IPS DF 6.9 (cell line): ENCODE results near the gene NAA10.

Experiments
- DNase-seq: peaks from one replicate; pipeline ENCODE4 v3.0.0-alpha.2; 2013; ENCODE audit warnings: low read depth, low spot score
- H3K27ac ChIP-seq: one replicate; pipeline ENCODE4 v1.5.1; 2013; ENCODE audit warnings: low read length, control low read depth
- H3K27me3 ChIP-seq: 2 replicates; pipeline ENCODE4 v1.6.1; 2013; ENCODE audit warnings: mild to moderate bottlenecking, low read length; ENCODE audit not compliant: control insufficient read depth, insufficient read depth
- H3K36me3 ChIP-seq: 2 replicates; pipeline ENCODE4 v1.6.1; 2013; ENCODE audit warnings: low read length; ENCODE audit not compliant: control insufficient read depth, insufficient read depth
- H3K4me1 ChIP-seq: 2 replicates; pipeline ENCODE4 v1.6.1; 2013; ENCODE audit warnings: low read length; ENCODE audit not compliant: control insufficient read depth, insufficient read depth
- H3K4me3 ChIP-seq: 2 replicates; pipeline ENCODE4 v1.5.1; 2013; ENCODE audit warnings: mild to moderate bottlenecking, low read length
- H3K9me3 ChIP-seq: 2 replicates; pipeline ENCODE4 v1.6.1; 2013; ENCODE audit warnings: low read length, inconsistent platforms; ENCODE audit not compliant: control insufficient read depth, insufficient read depth
- WGBS: extraction: QIAGEN DNeasy Blood & Tissue Kit; methylation state at CpG from one replicate; pipeline ENCODE4 v1.1.7; 2013; ENCODE audit warnings: mixed read lengths, missing lambda C conversion rate; ENCODE audit not compliant: insufficient read length, insufficient coverage; 5-methylcytosine and 5-hydroxymethylcytosine counted together

The NAA10 gene

DNA sequence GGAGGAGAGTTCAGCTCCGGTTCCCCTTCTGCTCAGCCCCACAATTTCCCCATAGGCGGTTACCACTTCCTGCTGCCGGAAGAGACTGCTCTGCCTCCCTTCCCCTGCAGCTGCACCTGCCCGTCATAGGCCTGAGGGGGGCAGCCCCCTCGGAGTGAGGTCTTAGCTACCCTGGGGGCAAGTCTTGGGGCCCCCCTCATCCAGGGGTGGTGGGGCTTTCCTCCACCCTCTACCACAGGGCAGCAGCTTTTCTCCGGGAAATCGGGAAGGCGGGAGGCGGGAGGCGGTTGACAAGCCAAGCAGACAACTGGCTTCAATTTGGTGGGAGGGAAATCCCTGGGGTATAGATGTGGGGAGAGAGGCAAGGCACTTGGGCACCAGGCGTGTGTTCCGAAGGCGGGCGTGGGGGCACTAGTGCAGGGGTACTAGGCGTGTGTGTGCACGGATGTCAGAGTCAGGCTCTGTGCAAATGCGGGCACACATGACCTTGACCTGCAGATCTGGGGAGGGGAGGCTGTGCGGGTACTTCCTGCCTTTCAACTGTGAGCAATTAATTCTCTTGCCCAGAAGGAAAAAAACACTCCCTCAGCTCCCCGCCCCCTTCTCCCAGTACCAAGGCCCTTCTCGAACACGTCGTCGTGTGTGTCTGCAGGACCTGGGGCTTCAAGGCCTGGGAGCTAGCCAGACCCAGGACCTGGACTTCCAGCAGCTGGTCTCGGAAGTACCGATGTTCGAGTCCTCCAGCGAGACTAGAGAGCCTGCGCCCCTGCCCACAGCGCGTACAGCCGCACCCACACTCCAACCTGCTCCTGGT is 7.8 kb downstream of the NAA10 start:
- Histone ChIP-seq H3K4me3 (peak overlapping the region; percentile 68; the same call in 1 of the 2 replicates), H3K36me3 (peaks cover 14% of the 10 kb centered on the region), H3K27me3 (no peaks in the 10 kb centered on the region), H3K27ac (no peak overlapping the region), H3K4me1 (0 out of 2 replicates have a peak, but pooled peaks cover 1% of the 10 kb centered on the region), H3K9me3 (no peaks in the 10 kb centered on the region)
- no peak for DNase-seq
- no CpG with 5 or more reads among the region's 31 CpGs for WGBS

DNA sequence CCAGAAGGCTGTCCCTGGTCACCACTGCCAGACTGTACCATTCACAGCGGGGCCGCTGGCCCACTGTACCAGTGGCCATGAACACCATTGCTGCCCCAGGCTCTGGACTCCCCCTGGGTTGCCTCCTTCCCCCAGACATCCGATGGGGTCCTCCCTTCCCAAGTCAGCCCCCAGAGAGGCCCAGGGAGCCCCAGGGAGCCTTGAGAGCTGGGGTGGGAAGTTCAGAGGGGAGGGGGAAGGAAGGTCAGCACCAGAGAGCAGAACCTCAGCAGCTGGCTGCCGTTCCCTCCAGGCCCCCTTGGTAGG is 8.3 kb downstream of the NAA10 start:
- no CpG with 5 or more reads among the region's 4 CpGs for WGBS
- peak overlapping the region; percentile 48; the same call in 1 of the 2 replicates for H3K4me3 ChIP-seq

DNA sequence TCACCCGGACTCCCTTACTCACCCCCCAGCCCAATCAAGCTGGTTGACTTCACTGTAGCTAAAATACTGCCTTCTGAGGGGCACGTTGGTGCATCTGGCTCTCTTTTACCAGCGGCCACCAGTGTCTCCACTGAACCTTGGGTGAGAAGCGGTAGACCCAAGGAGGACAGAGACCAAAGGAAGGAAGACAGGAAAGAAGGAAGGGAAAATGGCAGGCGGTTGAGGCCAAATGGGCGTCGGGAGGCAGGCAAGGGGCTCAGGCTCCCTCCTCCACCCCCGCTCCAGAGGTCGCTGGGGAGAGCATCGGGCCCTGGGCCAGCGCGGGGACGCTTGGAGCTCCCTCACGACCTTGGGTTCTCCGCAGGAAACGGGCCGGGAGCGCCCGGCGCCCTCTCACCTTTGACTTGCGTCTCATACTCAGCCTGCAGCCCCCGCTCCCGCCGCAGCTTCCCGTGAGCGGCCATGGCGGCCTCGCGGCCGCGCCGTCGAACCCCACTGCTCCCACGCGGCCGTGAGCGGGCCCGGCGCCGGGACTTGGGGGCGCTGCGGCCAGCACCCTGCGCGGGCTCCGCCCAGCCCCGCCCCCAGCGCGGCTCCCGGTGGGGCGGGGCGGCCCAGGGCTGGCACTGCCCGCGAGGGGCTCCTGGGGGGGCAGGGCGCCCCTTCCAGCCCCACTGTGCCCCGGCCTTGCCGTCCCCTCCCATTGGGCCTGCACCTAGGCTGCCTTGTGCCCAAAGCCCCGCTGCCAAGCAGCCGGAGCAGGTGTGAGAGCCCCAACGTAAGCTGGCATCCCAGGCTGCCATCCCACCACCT is 8.9 kb downstream of the NAA10 start, which contains the start of gene ARHGAP4:
ARHGAP4 (minus strand) TSS at position 526 of the 813 bp plus-strand sequence; CDS start at position 464, 62 bp downstream.
- H3K36me3 ChIP-seq: peaks cover 6% of the 10 kb centered on the region
- H3K4me1 ChIP-seq: 0 out of 2 replicates have a peak, but pooled peaks cover 1% of the 10 kb centered on the region
- no peaks in the 10 kb centered on the region for H3K27me3 ChIP-seq
- WGBS: no CpG with 5 or more reads among the region's 59 CpGs
- H3K27ac ChIP-seq: no peak within 1 kb of the TSS
- no peak for DNase-seq
- H3K4me3 ChIP-seq: peak within 1 kb of the TSS; percentile 48; the same call in 1 of the 2 replicates
- H3K9me3 ChIP-seq: no peaks in the 10 kb centered on the region

More for the DNA sequence above, 8.3 kb downstream of the NAA10 start:
- Histone ChIP-seq H3K27ac (no peak overlapping the region), H3K9me3 (no peaks in the 10 kb centered on the region), H3K4me1 (0 out of 2 replicates have a peak, but pooled peaks cover 1% of the 10 kb centered on the region), H3K27me3 (no peaks in the 10 kb centered on the region), H3K36me3 (peaks cover 12% of the 10 kb centered on the region)
- no peak for DNase-seq

DNA sequence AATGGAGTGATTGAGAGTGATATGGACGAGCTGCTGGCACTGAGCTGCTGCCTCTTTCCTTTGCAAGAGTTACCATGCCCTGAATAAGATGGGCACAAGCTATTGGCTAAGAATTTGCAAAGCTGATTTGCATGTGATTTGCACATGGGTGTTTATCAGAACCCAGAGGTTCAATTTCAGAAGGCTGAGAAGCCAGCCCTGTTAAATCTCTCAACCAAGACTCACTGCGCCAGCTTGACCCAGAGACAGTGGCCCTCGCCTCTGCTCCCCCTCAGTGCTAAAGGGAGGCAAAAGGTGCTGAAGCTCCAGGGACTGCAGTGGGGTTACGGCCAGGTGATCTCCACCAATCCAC is 9.5 kb downstream of the NAA10 start:
- no CpG with 5 or more reads among the region's 4 CpGs for WGBS
- no peak for DNase-seq
- peak overlapping the region; percentile 48; the same call in 1 of the 2 replicates for H3K4me3 ChIP-seq
- no peak overlapping the region for H3K27ac ChIP-seq
- H3K36me3 ChIP-seq: peaks cover 6% of the 10 kb centered on the region
- 0 out of 2 replicates have a peak, but pooled peaks cover 1% of the 10 kb centered on the region for H3K4me1 ChIP-seq
- H3K9me3 ChIP-seq: no peaks in the 10 kb centered on the region
- no peaks in the 10 kb centered on the region for H3K27me3 ChIP-seq

DNA sequence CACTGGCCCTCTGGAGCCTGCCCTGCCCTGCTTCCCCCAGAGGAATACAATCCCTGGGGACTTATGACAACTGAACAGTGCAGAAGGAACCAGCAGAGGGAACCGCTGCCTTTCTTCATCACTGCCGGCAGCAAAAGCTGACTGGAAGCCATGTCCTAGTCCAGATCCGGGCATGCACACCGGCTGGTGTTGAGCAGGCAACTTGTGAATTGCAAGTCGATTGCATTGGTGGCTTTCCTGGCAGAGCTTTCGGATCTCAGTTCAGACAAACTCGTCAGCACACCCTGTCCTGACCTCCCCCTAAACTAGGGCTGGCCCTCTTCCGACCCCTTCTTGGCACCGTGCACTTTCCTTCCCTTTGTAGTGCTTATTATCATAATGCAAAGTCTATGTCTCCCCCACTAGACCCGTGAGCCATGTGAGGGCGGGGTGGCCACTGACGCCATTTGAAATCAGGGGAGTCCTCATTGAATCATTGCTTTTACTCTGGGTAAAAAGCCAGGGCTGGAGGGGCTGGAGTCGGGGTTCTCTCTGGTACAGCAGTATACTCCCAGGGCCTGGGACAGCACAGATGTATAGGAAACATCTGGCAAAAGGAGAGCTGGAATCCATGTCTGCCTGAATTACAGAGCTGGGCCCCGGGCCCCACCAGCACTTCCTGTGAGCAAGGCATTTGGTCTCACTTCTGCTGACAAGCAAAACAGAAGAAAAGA is 10.5 kb downstream of the NAA10 start:
- no CpG with 5 or more reads among the region's 14 CpGs for WGBS
- H3K4me1 ChIP-seq: 0 out of 2 replicates have a peak, but pooled peaks cover 1% of the 10 kb centered on the region
- peaks cover 2% of the 10 kb centered on the region; the same call in 1 of the 2 replicates for H3K36me3 ChIP-seq
- H3K27ac ChIP-seq: no peak overlapping the region
- H3K4me3 ChIP-seq: no peak overlapping the region
- no peak for DNase-seq
- no peaks in the 10 kb centered on the region for H3K27me3 ChIP-seq
- H3K9me3 ChIP-seq: no peaks in the 10 kb centered on the region

DNA sequence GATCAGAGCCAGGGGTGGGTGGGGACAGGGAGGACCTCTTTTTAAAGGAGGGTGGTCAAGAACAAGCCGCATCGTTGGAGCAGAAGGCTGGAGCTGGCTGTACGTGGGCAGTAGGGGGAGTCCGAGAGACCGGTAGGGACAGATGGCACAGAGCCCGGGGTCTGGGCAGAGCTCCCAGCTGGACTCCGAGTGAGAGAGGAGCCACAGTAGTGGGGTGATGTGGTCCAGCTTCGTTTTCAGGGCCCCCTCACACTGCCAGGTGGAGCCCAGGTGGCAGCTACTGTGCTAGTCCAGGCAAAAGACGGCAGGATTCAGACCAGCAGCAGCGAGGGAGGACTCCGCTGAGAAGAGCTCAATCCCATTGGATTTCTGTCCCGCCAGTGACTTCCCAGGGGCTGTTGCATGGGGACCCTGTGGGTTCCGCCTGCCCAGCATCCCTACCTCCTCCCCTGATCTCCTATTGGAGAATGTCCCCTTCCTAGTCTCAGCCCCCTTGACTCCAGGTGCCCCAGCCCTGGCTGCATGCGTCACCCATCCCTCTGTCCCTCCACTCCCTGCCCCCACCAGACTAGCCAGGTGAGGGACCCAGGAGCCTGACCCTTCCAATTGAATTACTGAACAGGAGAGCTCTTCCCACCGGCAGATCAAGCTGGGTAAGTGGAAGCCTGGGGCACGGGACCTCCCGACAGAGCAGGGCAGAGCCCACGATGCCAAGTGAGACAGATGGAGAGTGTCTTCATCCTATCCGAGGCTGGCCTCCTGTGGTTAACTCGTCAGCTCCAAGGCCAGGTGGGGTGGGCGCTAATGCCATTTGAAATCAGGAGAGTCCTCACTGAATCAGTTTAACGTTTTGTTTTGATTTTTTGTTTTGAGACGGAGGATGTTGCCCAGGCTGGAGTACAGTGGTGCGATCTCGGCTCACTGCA is 11.6 kb downstream of the NAA10 start:
- DNase-seq: no peak
- no CpG with 5 or more reads among the region's 25 CpGs for WGBS
- Histone ChIP-seq H3K36me3 (peaks cover 2% of the 10 kb centered on the region; the same call in 1 of the 2 replicates), H3K4me3 (no peak overlapping the region), H3K27ac (no peak overlapping the region), H3K4me1 (0 out of 2 replicates have a peak, but pooled peaks cover 1% of the 10 kb centered on the region), H3K27me3 (no peaks in the 10 kb centered on the region), H3K9me3 (no peaks in the 10 kb centered on the region)

DNA sequence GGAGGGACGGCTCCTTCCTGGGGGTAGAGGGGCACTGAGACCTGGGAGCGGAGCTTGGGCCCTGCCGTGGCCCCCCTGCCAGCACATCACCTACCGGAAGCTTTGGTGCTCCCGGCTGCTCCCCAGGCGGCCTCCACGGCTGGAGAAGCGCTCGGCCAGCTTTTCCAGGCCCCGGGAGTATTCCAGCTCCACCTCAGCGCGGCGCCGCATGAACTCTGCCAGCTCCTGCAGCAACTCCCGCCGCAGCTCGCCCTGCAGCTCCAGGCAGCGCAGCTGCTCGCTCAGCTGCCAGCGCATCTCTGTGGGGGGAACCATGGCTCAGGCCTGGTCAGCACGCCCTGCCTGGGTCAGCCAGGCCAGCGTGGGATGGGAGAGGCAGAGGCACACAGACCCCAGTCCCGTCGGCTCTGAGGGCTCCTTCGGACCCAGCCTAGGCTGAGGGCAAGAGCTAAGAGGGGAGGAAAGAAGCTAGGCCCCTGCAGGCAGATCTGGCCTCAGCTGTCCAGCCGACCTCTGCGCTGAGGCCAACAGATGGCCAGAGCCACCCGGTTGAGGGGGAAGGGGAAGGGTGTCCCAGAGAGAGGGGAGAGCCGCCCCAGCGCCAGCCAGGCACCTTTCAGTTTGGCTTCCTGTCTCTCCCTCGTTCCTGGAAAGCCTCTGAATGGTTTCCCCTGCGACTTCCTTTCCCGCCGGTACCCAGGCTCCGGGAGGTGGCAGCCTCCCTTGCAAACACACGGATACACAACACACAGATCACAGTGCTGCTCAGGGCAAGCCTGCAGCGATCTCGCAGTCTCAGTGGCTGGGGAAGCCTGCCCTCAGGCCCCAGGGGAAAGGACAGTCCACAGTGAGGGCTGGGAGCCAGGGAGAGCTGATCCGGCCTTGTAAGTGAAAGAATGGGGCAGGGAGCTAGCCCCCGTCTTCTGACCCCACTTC is 13.1 kb downstream of the NAA10 start:
- Histone ChIP-seq H3K4me1 (peaks cover 1% of the 10 kb centered on the region; the same call in 1 of the 2 replicates), H3K36me3 (peaks cover 2% of the 10 kb centered on the region; the same call in 1 of the 2 replicates), H3K9me3 (no peaks in the 10 kb centered on the region), H3K4me3 (no peak overlapping the region), H3K27ac (no peak overlapping the region), H3K27me3 (no peaks in the 10 kb centered on the region)
- WGBS: no CpG with 5 or more reads among the region's 40 CpGs
- DNase-seq: no peak

DNA sequence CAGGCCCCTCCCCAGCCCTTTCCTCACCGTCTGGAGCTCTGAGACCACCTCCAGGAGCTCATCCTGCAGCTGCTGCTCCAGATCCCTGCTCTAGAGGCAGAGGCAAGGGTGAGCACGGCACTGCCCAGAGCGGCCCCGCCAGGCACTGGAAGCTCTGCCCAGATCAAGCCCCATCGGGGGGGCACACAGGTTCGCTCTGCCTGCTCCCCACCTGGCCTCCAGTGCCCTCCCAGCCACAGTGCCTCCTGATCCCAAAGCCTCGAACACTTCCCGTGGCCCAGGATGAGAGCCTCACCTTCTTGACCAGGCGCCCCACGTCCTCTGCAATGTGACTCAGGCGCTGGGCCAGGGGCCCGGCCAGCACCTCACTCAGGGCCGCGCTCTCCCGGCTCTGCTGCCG is 13.8 kb downstream of the NAA10 start:
- Histone ChIP-seq H3K27me3 (no peaks in the 10 kb centered on the region), H3K4me3 (no peak overlapping the region), H3K9me3 (no peaks in the 10 kb centered on the region), H3K27ac (no peak overlapping the region), H3K36me3 (peaks cover 2% of the 10 kb centered on the region; the same call in 1 of the 2 replicates), H3K4me1 (no peaks in the 10 kb centered on the region; the same call in 1 of the 2 replicates)
- no peak for DNase-seq
- no CpG with 5 or more reads among the region's 16 CpGs for WGBS

DNA sequence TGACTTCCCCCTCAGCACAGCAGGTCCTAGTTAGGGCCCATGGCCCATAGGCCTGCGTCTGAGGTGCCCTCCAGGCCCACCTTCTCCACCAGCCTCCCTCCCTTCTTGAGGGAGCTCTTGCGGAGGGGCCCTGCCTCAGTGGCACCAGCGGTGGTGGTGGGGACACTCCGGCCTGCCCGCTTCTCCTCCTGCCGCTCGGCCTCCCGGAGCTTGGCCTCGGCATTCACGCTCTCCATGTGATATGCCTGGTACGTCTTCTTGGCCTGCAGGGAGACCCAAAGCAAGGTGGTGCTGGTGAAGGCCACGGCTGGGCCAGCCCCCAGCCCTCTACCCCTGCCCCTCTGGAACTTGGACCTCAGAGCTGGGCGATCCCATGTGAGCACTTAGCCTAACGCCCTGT is 14.3 kb downstream of the NAA10 start:
- Histone ChIP-seq H3K27me3 (no peaks in the 10 kb centered on the region), H3K4me1 (no peaks in the 10 kb centered on the region; the same call in 1 of the 2 replicates), H3K9me3 (no peaks in the 10 kb centered on the region), H3K27ac (no peak overlapping the region), H3K4me3 (no peak overlapping the region), H3K36me3 (peaks cover 2% of the 10 kb centered on the region; the same call in 1 of the 2 replicates)
- no peak for DNase-seq
- WGBS: no CpG with 5 or more reads among the region's 14 CpGs
